SU-DHL-6 (cell line): ENCODE data around the gene EPHA8.

Experiments
- CTCF ChIP-seq: fragments of 200-600 bp; sonication (generic); IDR thresholded peaks from one replicate; pipeline ENCODE4 v1.5.1; 2017; ENCODE audit warnings: antibody characterized with exemption, mild to moderate bottlenecking, low read length, moderate library complexity; ENCODE audit not compliant: insufficient read depth, poor library complexity, severe bottlenecking
- EZH2phosphoT487 ChIP-seq: fragments of 200-600 bp; sonication (generic), shearing (Covaris generic); conservative IDR thresholded peaks from 2 replicates; pipeline ENCODE4 v1.6.1; 2018; ENCODE audit warnings: mild to moderate bottlenecking, antibody characterized with exemption, low read length, moderate library complexity, mixed read lengths

- TF ChIP-seq CTCF, result no peak
- TF ChIP-seq EZH2phosphoT487, result no peak
Measured at GRCh38 chr1:22606161-22606560, 42.9 kb downstream of the EPHA8 start.
